Ishikawa (cell line): Measurements from ENCODE around the gene MDM4.

Source experiments
- CEBPB ChIP-seq: IDR thresholded peaks from 2 replicates; pipeline ENCODE4 v1.6.1; 2012
- CREB1 ChIP-seq: IDR thresholded peaks from 2 replicates; pipeline ENCODE4 v1.6.1; 2012; ENCODE audit warnings: low read depth
- EP300 ChIP-seq: IDR thresholded peaks from 2 replicates; pipeline ENCODE4 v1.6.1; 2012; ENCODE audit warnings: borderline replicate concordance
- MAX ChIP-seq: IDR thresholded peaks from 2 replicates; pipeline ENCODE4 v1.6.1; 2012
- RAD21 ChIP-seq: IDR thresholded peaks from 2 replicates; pipeline ENCODE4 v1.6.1; 2012; ENCODE audit warnings: low read depth
- REST ChIP-seq: IDR thresholded peaks from 2 replicates; pipeline ENCODE4 v1.6.1; 2012; ENCODE audit warnings: low read depth, mild to moderate bottlenecking
- YY1 ChIP-seq: IDR thresholded peaks from 2 replicates; pipeline ENCODE4 v1.6.1; 2012; ENCODE audit warnings: low read depth

GRCh38 chr1:204528677-204529076 is 12.5 kb downstream of the MDM4 start:
- TF ChIP-seq REST (no peak), CREB1 (no peak), EP300 (no peak), YY1 (no peak), CEBPB (no peak), MAX (no peak), RAD21 (no peak)
